Activated CD4-positive, alpha-beta T cell treated with anti-CD3 and anti-CD28 coated beads, Interleukin-2, amount 50 U/mL, for 16 hours (primary cell): ENCODE results near the gene SNAP47.
A peak's percentile ranks its signal among the peaks of the same experiment; 100 is the strongest.

Experiments used
- DNase-seq: peaks from one replicate; pipeline ENCODE4 v3.0.0-alpha.2; 2020

SNAP47 gene

DNA sequence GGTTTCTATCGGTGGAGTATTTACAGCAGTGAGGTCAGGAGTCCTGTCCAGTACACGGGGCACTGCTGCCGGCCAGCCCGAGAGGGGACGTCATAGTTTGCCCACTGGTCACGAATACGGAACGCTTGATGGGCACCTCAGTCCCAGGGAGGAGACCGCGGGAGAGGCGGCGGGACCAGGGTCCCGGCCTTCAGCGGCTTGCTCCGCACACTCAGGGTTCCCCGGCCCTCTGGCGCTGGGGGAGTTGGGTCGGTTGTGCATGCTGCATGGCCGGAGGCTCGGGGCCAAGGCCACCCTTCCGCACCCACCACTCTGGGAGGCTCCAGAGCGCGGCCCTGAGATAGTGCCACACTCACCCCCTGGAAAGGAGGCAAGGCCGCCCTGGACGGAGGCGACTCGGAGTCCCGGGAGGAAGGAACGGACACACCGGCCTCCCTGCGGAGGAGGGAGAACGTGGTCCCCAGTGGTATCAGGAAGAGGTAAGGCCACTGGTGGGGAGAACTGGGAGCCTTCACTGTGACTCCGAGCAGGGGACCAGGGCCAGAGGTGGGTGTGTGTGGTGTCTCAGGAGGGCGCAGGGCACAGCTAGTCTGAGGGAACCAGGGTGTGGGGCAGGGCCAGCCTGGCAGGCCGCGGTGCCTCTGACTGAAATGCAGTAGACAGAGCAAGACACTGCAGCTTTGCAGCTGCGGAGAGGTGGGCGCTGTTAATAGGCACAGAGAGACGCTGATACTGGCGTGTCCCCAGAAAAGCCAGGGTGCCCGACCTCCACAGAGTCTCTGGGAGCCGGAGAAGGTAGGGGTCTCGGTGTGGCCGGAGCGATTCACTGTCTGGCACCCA is 51.7 kb downstream of the SNAP47 start:
- DNase-seq: no peak

- DNase-seq: peak; percentile 95
These were observed 52.5 kb downstream of the SNAP47 start for GRCh38 chr1:227787513-227788270.

- DNase-seq: no peak
These were observed 53.2 kb downstream of the SNAP47 start for GRCh38 chr1:227788271-227789083.

DNA sequence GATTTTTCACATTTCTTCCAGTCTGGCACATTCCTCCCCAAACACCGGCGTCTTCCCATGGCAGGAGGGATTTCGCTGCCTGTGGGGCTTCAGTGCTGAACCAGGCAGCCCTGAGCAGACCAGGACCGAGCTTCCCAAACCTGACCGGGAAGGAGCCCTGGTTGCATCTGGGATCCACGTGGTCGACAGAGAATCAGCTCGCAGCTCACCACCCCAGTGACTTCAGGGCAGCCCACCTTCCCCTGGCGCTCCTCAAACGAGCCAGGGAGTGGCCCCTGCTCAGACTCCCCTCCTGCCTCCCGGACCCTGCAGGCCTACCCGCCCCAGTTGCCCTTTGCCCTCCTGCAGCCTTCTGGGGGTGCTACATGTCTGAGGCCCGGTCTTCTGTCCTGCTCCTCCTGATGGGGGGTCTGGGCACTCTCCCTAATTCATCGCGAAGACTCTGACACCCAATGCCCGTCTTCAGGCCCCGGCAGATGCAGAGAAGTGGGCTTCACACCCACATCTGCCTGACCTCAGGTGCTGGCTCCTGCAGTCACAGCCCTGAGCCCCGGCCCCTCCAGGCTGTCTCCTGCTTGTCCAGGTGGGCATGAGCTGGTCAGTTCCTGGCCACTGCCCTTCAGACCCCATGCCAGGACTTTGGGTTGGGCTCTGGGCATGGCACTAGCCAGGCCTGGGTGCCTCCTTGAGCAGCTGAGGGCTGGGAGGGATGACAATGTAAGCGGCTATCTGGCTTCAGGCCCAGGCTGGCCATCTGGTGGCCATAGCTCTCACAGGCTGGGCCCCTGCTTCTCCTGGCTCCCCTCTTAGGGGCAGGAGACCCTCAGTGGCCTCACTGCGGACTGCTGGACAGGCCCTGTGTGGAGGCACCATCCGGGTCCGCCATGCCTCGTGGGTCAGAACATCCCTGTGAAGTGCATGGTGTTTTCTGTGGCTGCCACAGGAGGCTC is 54.1 kb downstream of the SNAP47 start:
- DNase-seq: no peak

DNA sequence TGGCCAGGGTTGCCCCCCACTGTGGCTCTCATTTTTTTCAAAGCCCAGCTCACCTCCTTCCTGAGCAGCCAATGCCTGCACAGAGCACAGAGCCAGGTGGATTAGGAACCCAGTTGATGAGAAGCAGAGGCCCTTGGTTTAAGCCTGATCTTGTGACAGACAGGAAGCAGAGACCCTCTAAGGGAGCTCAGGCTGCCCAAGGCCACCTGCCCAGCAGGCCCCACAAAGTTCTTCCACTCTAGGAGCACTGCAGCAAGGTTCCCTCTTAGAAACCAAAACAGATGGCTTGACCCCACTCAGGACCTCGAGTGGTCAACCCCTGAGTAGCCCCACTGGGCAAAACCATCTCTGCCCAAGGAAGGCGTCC is 54.8 kb downstream of the SNAP47 start:
- DNase-seq: no peak

GRCh38 chr1:227790868-227791267 is 55.6 kb downstream of the SNAP47 start:
- DNase-seq: no peak

- no peak for DNase-seq
These were observed 56.3 kb downstream of the SNAP47 start for GRCh38 chr1:227791425-227792143.

DNA sequence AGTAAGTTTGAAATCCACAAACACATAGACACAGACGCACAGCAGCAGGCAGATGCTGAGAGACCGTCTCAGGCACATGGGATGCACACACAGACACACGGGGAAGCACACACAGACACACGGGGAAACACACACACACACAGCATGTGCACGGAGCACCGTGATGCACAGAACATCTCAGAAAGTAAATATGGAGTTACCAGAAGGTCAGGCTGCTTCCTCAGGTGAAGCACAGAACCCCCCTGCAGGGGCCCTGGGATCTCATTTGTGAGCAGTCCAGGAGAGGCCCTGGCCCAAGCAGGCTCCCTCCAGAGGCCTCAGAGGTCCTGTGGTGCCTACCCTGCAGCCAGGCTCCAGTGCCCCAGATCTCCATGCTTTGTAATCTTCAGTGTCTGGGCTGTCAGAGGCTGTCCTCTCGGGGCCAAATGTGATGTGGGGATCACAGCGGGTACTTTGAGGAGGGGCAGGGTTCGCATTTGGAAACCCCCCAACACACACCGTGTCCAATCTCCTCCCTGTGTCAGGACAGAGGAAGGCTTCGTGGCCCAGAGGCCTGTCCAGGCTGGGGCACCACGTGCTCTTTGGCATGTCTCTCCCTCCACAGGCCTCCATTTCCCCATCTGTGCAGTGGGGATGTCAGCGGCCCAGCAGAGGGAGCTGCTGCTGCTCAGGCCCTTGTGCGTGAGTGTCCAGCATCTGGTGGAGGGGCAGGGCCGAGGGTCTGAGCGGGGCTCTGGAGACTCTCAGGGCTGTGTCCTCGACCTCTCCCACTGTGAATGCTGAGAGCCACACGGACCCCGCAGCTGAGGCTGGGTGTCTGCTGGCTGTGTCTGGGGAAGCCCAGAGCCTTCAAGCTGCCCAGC is 57.2 kb downstream of the SNAP47 start:
- DNase-seq: no peak

DNA sequence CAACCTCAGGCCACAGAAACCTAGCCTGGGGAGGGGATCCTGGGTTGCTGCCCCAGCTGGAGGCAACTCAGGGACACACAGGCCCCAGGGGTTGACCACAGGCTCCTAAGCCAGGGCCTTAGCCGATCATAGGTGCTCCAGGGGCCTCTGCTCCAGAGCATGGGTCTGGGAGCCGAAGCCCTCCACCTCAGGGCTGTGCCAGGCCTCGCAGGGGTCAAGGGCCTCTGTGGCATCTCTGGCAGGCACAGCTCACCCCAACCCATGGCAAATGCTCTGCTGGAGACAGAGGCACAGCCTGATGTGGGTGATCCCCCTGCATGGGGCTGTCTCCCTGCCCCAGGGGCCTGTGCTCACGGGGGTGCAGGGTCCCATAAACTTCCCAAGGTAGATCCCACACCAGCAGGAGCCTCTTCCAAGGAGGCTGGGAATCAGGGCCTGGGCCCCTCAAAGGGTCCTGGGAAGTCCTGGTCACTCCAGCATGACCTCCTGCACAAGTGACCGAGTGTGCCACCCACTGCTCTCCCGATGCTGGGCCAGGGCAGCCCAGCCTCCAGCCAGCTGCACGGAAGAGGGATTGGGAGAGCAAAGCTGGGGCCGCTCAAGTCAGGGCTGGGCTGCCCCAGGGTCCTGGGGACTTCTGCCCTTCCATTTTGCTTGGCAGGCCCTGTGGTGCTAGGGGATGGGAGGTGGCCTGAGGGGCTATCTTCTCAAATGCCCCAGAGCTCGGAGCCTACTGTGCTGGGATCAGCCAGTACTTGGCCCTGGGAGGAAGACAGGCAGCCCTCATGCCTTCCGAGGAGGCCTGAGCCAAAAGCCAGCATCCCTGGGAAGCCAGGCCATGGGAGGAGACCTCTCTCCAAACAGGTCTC is 58.1 kb downstream of the SNAP47 start:
- no peak for DNase-seq

GRCh38 chr1:227793948-227794816 is 58.9 kb downstream of the SNAP47 start:
- no peak for DNase-seq

- no peak for DNase-seq
These were observed 59.6 kb downstream of the SNAP47 start for GRCh38 chr1:227794817-227795192.

DNA sequence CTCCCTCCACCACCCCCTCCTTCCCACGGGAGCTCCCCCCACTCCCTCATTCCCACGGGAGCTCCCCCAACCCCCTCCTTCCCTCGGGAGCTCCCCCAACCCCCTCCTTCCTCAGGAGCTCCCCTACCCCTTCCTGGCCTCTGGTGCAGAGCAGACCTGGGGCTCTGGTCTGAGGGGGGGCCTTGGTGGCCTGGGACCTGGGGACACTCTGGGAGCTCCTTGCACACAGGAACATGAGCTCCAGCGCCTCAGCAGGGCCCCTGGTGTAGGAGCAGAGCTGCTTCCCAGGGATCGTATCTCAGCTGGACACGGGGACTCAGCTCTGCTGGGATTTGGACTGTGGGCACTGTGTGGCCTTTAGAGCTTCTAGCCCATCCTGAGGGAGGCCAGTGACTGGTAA is 60.5 kb downstream of the SNAP47 start:
- DNase-seq: no peak

GRCh38 chr1:227796359-227796915 is 61.2 kb downstream of the SNAP47 start:
- no peak for DNase-seq

GRCh38 chr1:227797144-227797543 is 61.9 kb downstream of the SNAP47 start:
- DNase-seq: no peak

GRCh38 chr1:227797625-227798024 is 62.4 kb downstream of the SNAP47 start:
- no peak for DNase-seq

- DNase-seq: no peak
These were observed 63.0 kb downstream of the SNAP47 start for GRCh38 chr1:227798078-227798802.

DNA sequence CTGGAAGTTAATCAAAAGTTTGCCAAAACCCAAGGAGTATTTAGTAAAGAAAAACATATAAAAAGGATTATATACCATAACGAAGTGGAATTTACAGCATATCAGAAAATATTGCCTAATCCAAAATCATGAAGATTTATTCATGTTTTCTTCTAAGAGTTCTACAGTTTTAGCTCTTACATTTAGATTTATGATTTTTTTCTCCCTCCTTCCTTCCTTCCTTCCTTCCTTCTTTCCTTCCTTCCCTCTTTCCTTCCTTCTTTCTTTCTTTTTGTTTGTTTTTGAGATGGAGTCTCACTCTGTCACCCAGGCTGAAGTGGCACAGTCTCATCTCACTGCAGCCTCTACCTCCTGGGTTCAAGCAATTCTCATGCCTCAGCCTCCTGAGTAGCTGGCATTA is 64.5 kb downstream of the SNAP47 start:
- no peak for DNase-seq

DNA sequence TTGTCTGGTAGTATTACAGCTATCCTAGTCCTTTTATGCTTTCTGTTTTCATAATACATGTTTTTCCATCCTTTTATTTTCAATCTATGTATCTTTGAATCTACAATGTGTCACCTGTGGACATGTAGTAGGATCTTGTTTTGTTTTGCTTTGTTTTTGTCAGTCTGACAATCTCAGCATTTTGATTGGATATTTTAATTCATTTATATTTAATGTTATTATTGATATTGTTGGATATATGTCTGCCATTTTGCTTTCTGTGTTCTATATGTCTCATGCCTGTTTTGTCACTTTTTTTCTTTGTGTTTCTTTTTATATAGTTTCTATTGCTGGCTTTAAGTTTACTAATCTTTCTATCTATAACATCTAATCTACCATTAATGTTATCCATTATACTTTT is 68.7 kb downstream of the SNAP47 start:
- no peak for DNase-seq
